DND-41 (cell line): ENCODE data around the gene CCSAP.

ENCODE experiments used
- ATAC-seq: fragments of 200-7000 bp; cut with Tn5 transposase; 3 replicates; pipeline ENCODE4 v1.9.1; 2021; ENCODE audit warnings: low read depth; ENCODE audit not compliant: insufficient read depth
- DNase-seq: peaks from one replicate; pipeline ENCODE4 v3.0.0-alpha.2; 2020
- H2AFZ ChIP-seq: 2 replicates; pipeline ENCODE4 v1.6.0; 2012; ENCODE audit warnings: low read depth, low read length
- H3K27ac ChIP-seq: 2 replicates; pipeline ENCODE4 v1.5.1; 2012; ENCODE audit warnings: low read length, inconsistent platforms
- H3K27me3 ChIP-seq: fragments of 200-600 bp; sonication (generic); 2 replicates; pipeline ENCODE4 v1.6.0; 2012; ENCODE audit warnings: low read length, mild to moderate bottlenecking, inconsistent platforms; ENCODE audit not compliant: insufficient read depth, poor library complexity
- H3K36me3 ChIP-seq: 2 replicates; pipeline ENCODE4 v1.5.1; 2012; ENCODE audit warnings: low read length, inconsistent platforms; ENCODE audit not compliant: insufficient read depth
- H3K4me1 ChIP-seq: 2 replicates; pipeline ENCODE4 v1.5.1; 2012; ENCODE audit warnings: mild to moderate bottlenecking, low read length; ENCODE audit not compliant: insufficient read depth
- H3K4me2 ChIP-seq: 2 replicates; pipeline ENCODE4 v1.6.0; 2012; ENCODE audit warnings: mild to moderate bottlenecking, moderate library complexity, low read length, inconsistent platforms; ENCODE audit not compliant: insufficient read depth
- H3K4me3 ChIP-seq, 2 experiments: fragments of 200-600 bp in 1 of 2; shearing (Covaris generic) in 1 of 2; 2 replicates each; pipeline ENCODE4 v1.5.1; 2012 to 2016; ENCODE audit warnings: inconsistent platforms in 2 of 2, low read length in 2 of 2, mild to moderate bottlenecking in 2 of 2, low read depth in 1 of 2, moderate library complexity in 1 of 2
- H3K79me2 ChIP-seq: 2 replicates; pipeline ENCODE4 v1.6.0; 2012; ENCODE audit warnings: low read length, inconsistent platforms; ENCODE audit not compliant: insufficient read depth
- H3K9ac ChIP-seq: 2 replicates; pipeline ENCODE4 v1.6.0; 2012; ENCODE audit warnings: low read depth, mild to moderate bottlenecking, inconsistent platforms, low read length, moderate library complexity
- H3K9me3 ChIP-seq: 2 replicates; pipeline ENCODE4 v1.5.1; 2012; ENCODE audit warnings: low read length, moderate library complexity, mild to moderate bottlenecking, inconsistent platforms; ENCODE audit not compliant: insufficient read depth, severe bottlenecking
- H4K20me1 ChIP-seq: 2 replicates; pipeline ENCODE4 v1.6.0; 2012; ENCODE audit warnings: low read length; ENCODE audit not compliant: insufficient read depth
- EZH2 ChIP-seq: IDR thresholded peaks from 3 replicates; pipeline ENCODE4 v1.6.1; 2012; ENCODE audit warnings: borderline replicate concordance, low read depth, mild to moderate bottlenecking, moderate library complexity, low read length, inconsistent platforms; ENCODE audit not compliant: severe bottlenecking
- TF ChIP-seq, protein P1 (sequence below): IDR thresholded peaks from 2 replicates; pipeline ENCODE4 v1.5.1; 2012; ENCODE audit warnings: borderline replicate concordance, low read length, moderate library complexity, mild to moderate bottlenecking; ENCODE audit not compliant: poor library complexity, severe bottlenecking; ENCODE audit errors: extremely low read depth

CCSAP gene, protein sequence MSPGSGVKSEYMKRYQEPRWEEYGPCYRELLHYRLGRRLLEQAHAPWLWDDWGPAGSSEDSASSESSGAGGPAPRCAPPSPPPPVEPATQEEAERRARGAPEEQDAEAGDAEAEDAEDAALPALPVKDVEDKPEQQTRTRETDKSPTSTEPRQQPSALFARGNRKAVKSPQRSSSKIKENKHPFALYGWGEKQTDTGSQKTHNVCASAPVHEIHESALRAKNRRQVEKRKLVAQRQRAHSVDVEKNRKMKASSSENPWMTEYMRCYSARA

DNA sequence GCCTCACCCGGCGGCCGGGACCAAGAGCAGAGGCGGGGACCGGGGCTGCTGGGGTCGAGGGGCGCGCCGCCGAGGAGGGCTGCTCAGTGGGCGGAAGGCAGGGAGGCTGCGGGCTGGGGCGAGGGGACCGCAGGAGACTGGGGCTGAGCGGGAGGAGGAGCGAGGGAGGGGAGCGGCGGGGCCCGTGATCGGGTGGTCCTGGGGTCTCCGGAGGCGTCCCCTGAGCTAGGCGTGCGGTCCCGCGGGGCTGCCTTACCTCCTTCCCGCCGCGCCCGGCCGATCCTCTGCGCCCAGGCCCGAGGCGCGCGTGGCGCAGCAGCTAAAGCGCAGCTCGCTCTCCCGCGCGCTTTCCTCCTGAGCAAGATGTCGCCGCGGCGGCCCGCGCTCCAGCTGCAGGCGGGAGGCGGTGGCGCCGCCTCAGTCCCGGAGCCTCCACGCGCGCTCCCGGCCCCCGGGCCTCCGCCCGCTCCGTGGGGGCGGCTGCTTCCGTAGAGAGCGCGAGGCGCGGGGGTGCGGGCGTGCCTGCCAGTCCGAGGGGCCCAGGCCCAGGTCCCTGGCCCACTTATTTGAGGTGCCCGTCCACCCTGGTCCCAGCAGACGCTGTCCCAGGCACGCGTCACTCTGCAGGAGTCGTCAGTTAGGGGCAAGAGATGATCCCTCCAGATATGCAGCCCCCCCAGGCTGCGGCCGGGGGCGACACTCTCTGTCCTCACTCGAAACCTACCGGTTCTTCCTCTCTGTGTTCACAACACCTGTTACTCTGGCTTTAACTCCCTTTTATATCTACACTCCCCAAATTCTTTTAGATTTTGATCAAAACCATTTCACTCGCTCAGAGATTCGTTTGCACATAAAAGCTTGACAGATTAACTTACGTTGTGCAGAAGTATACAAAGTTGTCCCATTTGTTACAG lies at the start of gene CCSAP:
CCSAP (minus strand) TSS at position 392 of the 914 bp plus-strand sequence. CDS start 582 bp downstream, outside the sequence.
- TF ChIP-seq EZH2: no peak
- TF ChIP-seq, protein P1, sequence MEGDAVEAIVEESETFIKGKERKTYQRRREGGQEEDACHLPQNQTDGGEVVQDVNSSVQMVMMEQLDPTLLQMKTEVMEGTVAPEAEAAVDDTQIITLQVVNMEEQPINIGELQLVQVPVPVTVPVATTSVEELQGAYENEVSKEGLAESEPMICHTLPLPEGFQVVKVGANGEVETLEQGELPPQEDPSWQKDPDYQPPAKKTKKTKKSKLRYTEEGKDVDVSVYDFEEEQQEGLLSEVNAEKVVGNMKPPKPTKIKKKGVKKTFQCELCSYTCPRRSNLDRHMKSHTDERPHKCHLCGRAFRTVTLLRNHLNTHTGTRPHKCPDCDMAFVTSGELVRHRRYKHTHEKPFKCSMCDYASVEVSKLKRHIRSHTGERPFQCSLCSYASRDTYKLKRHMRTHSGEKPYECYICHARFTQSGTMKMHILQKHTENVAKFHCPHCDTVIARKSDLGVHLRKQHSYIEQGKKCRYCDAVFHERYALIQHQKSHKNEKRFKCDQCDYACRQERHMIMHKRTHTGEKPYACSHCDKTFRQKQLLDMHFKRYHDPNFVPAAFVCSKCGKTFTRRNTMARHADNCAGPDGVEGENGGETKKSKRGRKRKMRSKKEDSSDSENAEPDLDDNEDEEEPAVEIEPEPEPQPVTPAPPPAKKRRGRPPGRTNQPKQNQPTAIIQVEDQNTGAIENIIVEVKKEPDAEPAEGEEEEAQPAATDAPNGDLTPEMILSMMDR: peak; percentile 22
- ATAC-seq (peak; percentile 82), DNase-seq (peak; percentile 91)
- H3K9me3 ChIP-seq: no peaks in the 10 kb centered on the region
- H4K20me1 ChIP-seq: 0 out of 2 replicates have a peak, but pooled peaks cover 7% of the 10 kb centered on the region
- no peaks in the 10 kb centered on the region for H3K27me3 ChIP-seq
- H3K4me1 ChIP-seq: peaks cover 52% of the 10 kb centered on the region
- peak within 1 kb of the TSS; percentile 77 for H3K27ac ChIP-seq
- H3K79me2 ChIP-seq: peaks cover 43% of the 10 kb centered on the region
- H2AFZ ChIP-seq: peak within 1 kb of the TSS; percentile 86
- H3K9ac ChIP-seq: peak within 1 kb of the TSS; percentile 86
- H3K4me2 ChIP-seq: peak within 1 kb of the TSS; percentile 98
- H3K4me3 ChIP-seq: peak within 1 kb of the TSS; percentile 87 to 97
- peaks cover 11% of the 10 kb centered on the region; the same call in 1 of the 2 replicates for H3K36me3 ChIP-seq

DNA sequence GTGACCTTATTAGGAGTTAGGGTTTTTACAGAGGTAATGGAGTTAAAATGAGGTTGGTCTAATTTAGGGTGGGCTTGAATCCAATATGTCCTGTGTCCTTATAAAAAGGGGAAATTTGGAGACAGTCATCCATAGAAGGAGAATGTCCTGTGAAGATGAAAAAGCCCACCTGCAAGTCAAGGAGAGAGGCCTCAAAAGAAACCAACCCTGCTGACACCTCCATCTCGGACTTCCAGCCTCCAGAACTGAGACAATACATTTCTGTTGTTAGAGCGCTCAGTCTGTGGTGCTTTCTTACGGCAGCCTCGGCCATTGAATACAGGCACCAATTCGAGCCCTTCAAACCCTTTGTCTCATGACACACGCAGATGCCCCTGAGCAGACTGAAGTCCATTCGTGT lies 47.3 kb upstream of the CCSAP start:
- TF ChIP-seq, protein P1: no peak
- no peak for TF ChIP-seq EZH2
- H3K27ac ChIP-seq: no peak overlapping the region
- no peaks in the 10 kb centered on the region for H4K20me1 ChIP-seq
- DNase-seq: no peak
- no peak overlapping the region for H3K4me3 ChIP-seq
- H3K79me2 ChIP-seq: no peaks in the 10 kb centered on the region
- no peaks in the 10 kb centered on the region for H3K36me3 ChIP-seq
- H3K4me1 ChIP-seq: no peaks in the 10 kb centered on the region
- no peak overlapping the region for H3K9ac ChIP-seq
- no peak overlapping the region for H3K4me2 ChIP-seq
- H3K27me3 ChIP-seq: no peaks in the 10 kb centered on the region
- ATAC-seq: no peak
- no peak overlapping the region for H2AFZ ChIP-seq
- H3K9me3 ChIP-seq: no peaks in the 10 kb centered on the region

DNA sequence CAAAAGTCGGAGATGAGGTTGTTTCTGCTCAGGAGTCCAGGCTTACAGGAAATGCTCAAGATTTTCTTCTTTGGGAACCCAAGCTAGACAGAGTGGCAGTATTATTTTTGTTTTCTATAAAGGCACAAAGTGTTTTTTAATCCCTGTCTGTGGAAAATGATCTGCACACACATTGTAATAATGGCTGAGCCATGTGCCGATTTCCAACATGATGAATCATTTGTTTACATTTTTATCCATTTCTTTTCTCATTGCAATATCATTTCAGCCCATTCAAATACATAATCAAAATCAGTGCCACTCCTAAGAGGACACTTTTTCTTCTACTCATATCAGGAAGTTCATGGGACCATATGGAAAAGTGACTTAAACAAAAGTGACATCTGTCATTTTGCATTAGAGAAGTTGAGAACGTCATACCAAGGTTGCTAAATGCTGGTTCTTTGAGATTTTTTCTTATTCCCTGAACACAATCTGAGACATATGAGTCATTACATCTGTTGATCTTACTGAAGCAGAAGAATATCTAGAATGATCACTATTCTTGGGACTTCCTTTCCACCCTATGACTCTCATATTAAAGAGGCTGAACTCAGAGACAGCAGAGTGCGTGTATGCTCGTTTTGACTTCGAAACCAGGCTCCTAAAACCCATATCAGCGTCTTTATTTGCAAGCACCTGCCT lies 46.2 kb upstream of the CCSAP start:
- no peaks in the 10 kb centered on the region for H4K20me1 ChIP-seq
- DNase-seq: no peak
- no peaks in the 10 kb centered on the region for H3K27me3 ChIP-seq
- H3K27ac ChIP-seq: no peak overlapping the region
- ATAC-seq: no peak
- no peak overlapping the region for H2AFZ ChIP-seq
- no peaks in the 10 kb centered on the region for H3K36me3 ChIP-seq
- H3K4me2 ChIP-seq: no peak overlapping the region
- no peak overlapping the region for H3K9ac ChIP-seq
- H3K9me3 ChIP-seq: no peaks in the 10 kb centered on the region
- no peaks in the 10 kb centered on the region for H3K79me2 ChIP-seq
- H3K4me3 ChIP-seq: no peak overlapping the region
- no peak for TF ChIP-seq EZH2
- TF ChIP-seq, protein P1: no peak
- no peaks in the 10 kb centered on the region for H3K4me1 ChIP-seq
